Mucosa of stomach (tissue), 1 donor: ENCODE results near the gene SOD1.

Experiments used
- H3K27me3 ChIP-seq: one replicate; pipeline ENCODE4 v1.7.0; 2013; ENCODE audit warnings: mild to moderate bottlenecking, low read length; ENCODE audit not compliant: control insufficient read depth, insufficient read depth
- H3K36me3 ChIP-seq: one replicate; pipeline ENCODE4 v1.7.0; 2013; ENCODE audit warnings: low read length; ENCODE audit not compliant: control insufficient read depth, insufficient read depth
- H3K4me1 ChIP-seq: one replicate; pipeline ENCODE4 v1.7.0; 2013; ENCODE audit warnings: mild to moderate bottlenecking, low read length; ENCODE audit not compliant: control insufficient read depth, insufficient read depth
- H3K4me3 ChIP-seq: one replicate; pipeline ENCODE4 v1.7.0; 2013; ENCODE audit warnings: low read length
- H3K9ac ChIP-seq: one replicate; pipeline ENCODE4 v1.7.0; 2013; ENCODE audit warnings: mild to moderate bottlenecking, low read length, moderate library complexity
- H3K9me3 ChIP-seq: one replicate; pipeline ENCODE4 v1.7.0; 2013; ENCODE audit warnings: mild to moderate bottlenecking, low read length, moderate library complexity; ENCODE audit not compliant: control insufficient read depth
- donor health status: Pancreatic carcinoma.

Gene SOD1

GRCh38 chr21:31659536-31660258, at the start of gene SOD1:
Gene SOD1 (plus strand): TSS chr21:31659693. CDS start chr21:31659770, 77 bp downstream.
- Histone ChIP-seq H3K36me3 (no peaks in the 10 kb centered on the region), H3K4me1 (peaks cover 8% of the 10 kb centered on the region), H3K27me3 (no peaks in the 10 kb centered on the region), H3K9ac (peak within 1 kb of the TSS; percentile 64), H3K9me3 (no peaks in the 10 kb centered on the region), H3K4me3 (peak within 1 kb of the TSS; percentile 62)

- H3K9me3 ChIP-seq: no peaks in the 10 kb centered on the region
Observed at GRCh38 chr21:31611445-31611844, 48.0 kb upstream of the SOD1 start.

GRCh38 chr21:31612894-31613785, 46.4 kb upstream of the SOD1 start:
- H3K9ac ChIP-seq: no peak overlapping the region
- no peaks in the 10 kb centered on the region for H3K36me3 ChIP-seq
- H3K4me3 ChIP-seq: no peak overlapping the region
- no peaks in the 10 kb centered on the region for H3K27me3 ChIP-seq
- H3K4me1 ChIP-seq: no peaks in the 10 kb centered on the region
- H3K9me3 ChIP-seq: no peaks in the 10 kb centered on the region

More at GRCh38 chr21:31611445-31611844, 48.0 kb upstream of the SOD1 start:
- H3K36me3 ChIP-seq: no peaks in the 10 kb centered on the region
- H3K4me1 ChIP-seq: no peaks in the 10 kb centered on the region
- no peak overlapping the region for H3K9ac ChIP-seq
- no peaks in the 10 kb centered on the region for H3K27me3 ChIP-seq
- no peak overlapping the region for H3K4me3 ChIP-seq

- Histone ChIP-seq H3K36me3 (no peaks in the 10 kb centered on the region), H3K4me1 (no peaks in the 10 kb centered on the region), H3K27me3 (no peaks in the 10 kb centered on the region), H3K4me3 (no peak overlapping the region), H3K9ac (no peak overlapping the region), H3K9me3 (no peaks in the 10 kb centered on the region)
Observed at GRCh38 chr21:31614705-31615104, 44.8 kb upstream of the SOD1 start.

GRCh38 chr21:31616216-31616615, 43.3 kb upstream of the SOD1 start:
- H3K4me1 ChIP-seq: no peaks in the 10 kb centered on the region
- no peaks in the 10 kb centered on the region for H3K27me3 ChIP-seq
- no peak overlapping the region for H3K9ac ChIP-seq
- H3K36me3 ChIP-seq: no peaks in the 10 kb centered on the region
- H3K9me3 ChIP-seq: no peaks in the 10 kb centered on the region
- no peak overlapping the region for H3K4me3 ChIP-seq

GRCh38 chr21:31618696-31619430, 40.6 kb upstream of the SOD1 start:
- Histone ChIP-seq H3K4me1 (no peaks in the 10 kb centered on the region), H3K27me3 (no peaks in the 10 kb centered on the region), H3K4me3 (no peak overlapping the region), H3K9me3 (no peaks in the 10 kb centered on the region), H3K9ac (no peak overlapping the region), H3K36me3 (no peaks in the 10 kb centered on the region)

- no peaks in the 10 kb centered on the region for H3K4me1 ChIP-seq
- no peaks in the 10 kb centered on the region for H3K9me3 ChIP-seq
- H3K27me3 ChIP-seq: no peaks in the 10 kb centered on the region
- no peak overlapping the region for H3K4me3 ChIP-seq
- no peak overlapping the region for H3K9ac ChIP-seq
- H3K36me3 ChIP-seq: no peaks in the 10 kb centered on the region
Observed at GRCh38 chr21:31622397-31622796, 37.1 kb upstream of the SOD1 start.

- Histone ChIP-seq H3K4me3 (no peak overlapping the region), H3K9me3 (no peaks in the 10 kb centered on the region), H3K27me3 (no peaks in the 10 kb centered on the region), H3K4me1 (no peaks in the 10 kb centered on the region), H3K9ac (no peak overlapping the region), H3K36me3 (no peaks in the 10 kb centered on the region)
Observed at GRCh38 chr21:31623664-31624063, 35.8 kb upstream of the SOD1 start.

- Histone ChIP-seq H3K9me3 (no peaks in the 10 kb centered on the region), H3K4me1 (no peaks in the 10 kb centered on the region), H3K27me3 (no peaks in the 10 kb centered on the region), H3K36me3 (no peaks in the 10 kb centered on the region), H3K9ac (no peak overlapping the region), H3K4me3 (no peak overlapping the region)
Observed at GRCh38 chr21:31624181-31624580, 35.3 kb upstream of the SOD1 start.

GRCh38 chr21:31624961-31625491, 34.5 kb upstream of the SOD1 start:
- Histone ChIP-seq H3K4me3 (no peak overlapping the region), H3K9ac (no peak overlapping the region), H3K9me3 (no peaks in the 10 kb centered on the region), H3K36me3 (no peaks in the 10 kb centered on the region), H3K4me1 (peaks cover 4% of the 10 kb centered on the region), H3K27me3 (no peaks in the 10 kb centered on the region)

- no peaks in the 10 kb centered on the region for H3K36me3 ChIP-seq
- no peaks in the 10 kb centered on the region for H3K27me3 ChIP-seq
- peaks cover 8% of the 10 kb centered on the region for H3K4me1 ChIP-seq
- no peaks in the 10 kb centered on the region for H3K9me3 ChIP-seq
- no peak overlapping the region for H3K9ac ChIP-seq
- no peak overlapping the region for H3K4me3 ChIP-seq
Observed at GRCh38 chr21:31629972-31630711, 29.4 kb upstream of the SOD1 start.
